Measurements from ENCODE around the gene KCNF1.

Gene KCNF1

GRCh38 chr2:10919410-10919770, 7.7 kb downstream of the KCNF1 start:
- Histone ChIP-seq H2AK5ac (ENCODE audit: low read depth, low read length) (peak overlapping the region; percentile 53), H2AFZ (ENCODE audit: low read length) (no peak overlapping the region), H3K4ac (ENCODE audit: low read length) (no peak overlapping the region), H3K27ac (replicated peaks; ENCODE audit: low read length) (no peak overlapping the region), H3K4me3 (ENCODE audit: low read length in 2 of 2) (no peak overlapping the region), H3K36me3 (replicated peaks in 1 of 2; ENCODE audit: control insufficient read depth in 2 of 2, insufficient read depth in 2 of 2, low read length in 2 of 2) (no peaks in the 10 kb centered on the region), H3K9me3 (replicated peaks in 1 of 2; ENCODE audit: control insufficient read depth in 2 of 2, insufficient read depth in 1 of 2, low read depth in 1 of 2, low read length in 2 of 2) (no peaks in the 10 kb centered on the region), H3K14ac (ENCODE audit: low read length) (no peak overlapping the region), H4K91ac (ENCODE audit: low read depth, low read length, poor library complexity) (no peak overlapping the region), H2BK120ac (ENCODE audit: low read depth, low read length) (no peak overlapping the region), H3K79me1 (ENCODE audit: low read depth, low read length) (no peaks in the 10 kb centered on the region), H2BK12ac (ENCODE audit: low read length) (no peak overlapping the region), H2BK5ac (ENCODE audit: low read length) (no peak overlapping the region), H3K9ac (ENCODE audit: low read depth, low read length, poor library complexity) (no peak overlapping the region), H3K23ac (ENCODE audit: low read depth, low read length, poor library complexity) (no peak overlapping the region), H3K4me2 (ENCODE audit: insufficient read depth, low read length, poor library complexity, severe bottlenecking) (no peak overlapping the region), H3K18ac (ENCODE audit: low read length) (peak overlapping the region; percentile 40), H4K8ac (ENCODE audit: low read depth, low read length) (no peak overlapping the region), H2BK15ac (ENCODE audit: low read length) (no peak overlapping the region), H3K4me1 (ENCODE audit: control insufficient read depth in 2 of 2, insufficient read depth in 1 of 2, low read depth in 1 of 2, low read length in 2 of 2) (peaks cover 5 to 7% of the 10 kb centered on the region in 2 donors), H3K27me3 (ENCODE audit: control insufficient read depth in 3 of 3, insufficient read depth in 3 of 3, low read depth in 1 of 3, low read length in 3 of 3) (peaks cover 0 to 7% (median 4%) of the 10 kb centered on the region in 3 experiments)
- no peak for DNase-seq (ENCODE audit: low spot score)
- no CpG with 5 or more reads among the region's 9 CpGs for WGBS, 2 donors (ENCODE audit: extremely low coverage in 2 of 2, insufficient read length in 2 of 2, insufficient replicate concordance in 1 of 2)

GRCh38 chr2:10919771-10920621, 8.3 kb downstream of the KCNF1 start:
- Histone ChIP-seq H3K23ac (ENCODE audit: low read depth, low read length, poor library complexity) (no peak overlapping the region), H3K4me1 (ENCODE audit: control insufficient read depth in 2 of 2, insufficient read depth in 1 of 2, low read depth in 1 of 2, low read length in 2 of 2) (peaks cover 4 to 7% of the 10 kb centered on the region in 2 donors), H2AFZ (ENCODE audit: low read length) (no peak overlapping the region), H3K4ac (ENCODE audit: low read length) (no peak overlapping the region), H3K36me3 (replicated peaks in 1 of 2; ENCODE audit: control insufficient read depth in 2 of 2, insufficient read depth in 2 of 2, low read length in 2 of 2) (no peaks in the 10 kb centered on the region), H2AK5ac (ENCODE audit: low read depth, low read length) (no peak overlapping the region), H2BK15ac (ENCODE audit: low read length) (no peak overlapping the region), H2BK12ac (ENCODE audit: low read length) (no peak overlapping the region), H3K9me3 (replicated peaks in 1 of 2; ENCODE audit: control insufficient read depth in 2 of 2, insufficient read depth in 1 of 2, low read depth in 1 of 2, low read length in 2 of 2) (no peaks in the 10 kb centered on the region), H3K4me3 (ENCODE audit: low read length in 2 of 2) (no peak overlapping the region), H4K91ac (ENCODE audit: low read depth, low read length, poor library complexity) (no peak overlapping the region), H4K8ac (ENCODE audit: low read depth, low read length) (peak overlapping the region; percentile 20), H3K79me1 (ENCODE audit: low read depth, low read length) (no peaks in the 10 kb centered on the region), H3K18ac (ENCODE audit: low read length) (peak overlapping the region; percentile 32), H3K27me3 (ENCODE audit: control insufficient read depth in 3 of 3, insufficient read depth in 3 of 3, low read depth in 1 of 3, low read length in 3 of 3) (peaks cover 0 to 9% (median 4%) of the 10 kb centered on the region in 3 experiments), H2BK5ac (ENCODE audit: low read length) (peak overlapping the region; percentile 30), H3K4me2 (ENCODE audit: insufficient read depth, low read length, poor library complexity, severe bottlenecking) (no peak overlapping the region), H3K27ac (replicated peaks; ENCODE audit: low read length) (no peak overlapping the region), H3K9ac (ENCODE audit: low read depth, low read length, poor library complexity) (no peak overlapping the region), H2BK120ac (ENCODE audit: low read depth, low read length) (no peak overlapping the region), H3K14ac (ENCODE audit: low read length) (peak overlapping the region; percentile 21)
- DNase-seq (ENCODE audit: low spot score): no peak
- WGBS, 2 donors (ENCODE audit: extremely low coverage in 2 of 2, insufficient read length in 2 of 2, insufficient replicate concordance in 1 of 2): no CpG with 5 or more reads among the region's 20 CpGs

DNA sequence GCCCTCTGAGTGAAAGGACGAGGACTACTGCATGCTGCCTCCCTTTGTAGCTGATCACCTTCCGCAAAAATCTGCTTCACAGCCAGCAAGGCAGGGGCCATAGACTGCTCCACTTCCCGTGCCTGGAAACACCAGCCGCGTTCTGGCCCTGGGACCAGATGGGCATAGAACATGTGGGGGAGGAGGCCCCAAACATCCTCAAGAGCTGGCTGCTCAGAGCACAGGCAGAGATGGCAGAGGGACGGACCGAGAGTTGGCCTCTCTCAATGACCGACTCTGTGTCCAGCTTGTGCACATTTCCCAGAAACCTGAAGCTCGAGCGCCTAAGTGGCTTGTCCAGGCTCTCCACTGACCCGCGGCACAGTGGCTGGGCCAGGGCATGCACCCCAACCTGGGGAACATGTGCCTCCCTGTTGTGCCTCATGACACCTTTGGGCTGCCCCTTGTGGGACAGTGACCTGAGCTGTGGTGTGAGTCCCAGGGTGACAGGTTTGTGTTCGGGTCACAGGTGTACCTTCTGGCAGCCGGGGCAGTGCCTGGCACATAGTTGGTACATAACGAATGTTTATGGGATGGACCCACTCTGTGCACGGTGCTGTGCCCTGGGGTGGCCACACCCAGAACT, 9.1 kb downstream of the KCNF1 start:
- H3K27me3 ChIP-seq (ENCODE audit: control insufficient read depth in 3 of 3, insufficient read depth in 3 of 3, low read depth in 1 of 3, low read length in 3 of 3): peaks cover 0 to 9% (median 3%) of the 10 kb centered on the region in 3 experiments
- no peaks in the 10 kb centered on the region for H3K36me3 ChIP-seq (replicated peaks in 1 of 2; ENCODE audit: control insufficient read depth in 2 of 2, insufficient read depth in 2 of 2, low read length in 2 of 2)
- no peaks in the 10 kb centered on the region for H3K79me1 ChIP-seq (ENCODE audit: low read depth, low read length)
- H3K9me3 ChIP-seq (replicated peaks in 1 of 2; ENCODE audit: control insufficient read depth in 2 of 2, insufficient read depth in 1 of 2, low read depth in 1 of 2, low read length in 2 of 2): no peaks in the 10 kb centered on the region
- peak overlapping the region; percentile 20 for H4K8ac ChIP-seq (ENCODE audit: low read depth, low read length)
- no peak overlapping the region for H2AFZ ChIP-seq (ENCODE audit: low read length)
- DNase-seq (ENCODE audit: low spot score): no peak
- no peak overlapping the region for H3K4ac ChIP-seq (ENCODE audit: low read length)
- no CpG with 5 or more reads among the region's 16 CpGs for WGBS, 2 donors (ENCODE audit: extremely low coverage in 2 of 2, insufficient read length in 2 of 2, insufficient replicate concordance in 1 of 2)
- H3K4me1 ChIP-seq (ENCODE audit: control insufficient read depth in 2 of 2, insufficient read depth in 1 of 2, low read depth in 1 of 2, low read length in 2 of 2): peaks cover 4% of the 10 kb centered on the region in 2 donors
- no peak overlapping the region for H3K4me3 ChIP-seq (ENCODE audit: low read length in 2 of 2)
- H2BK12ac ChIP-seq (ENCODE audit: low read length): no peak overlapping the region
- no peak overlapping the region for H2BK120ac ChIP-seq (ENCODE audit: low read depth, low read length)
- H4K91ac ChIP-seq (ENCODE audit: low read depth, low read length, poor library complexity): no peak overlapping the region
- H3K9ac ChIP-seq (ENCODE audit: low read depth, low read length, poor library complexity): peak overlapping the region; percentile 6
- peak overlapping the region; percentile 57 for H3K14ac ChIP-seq (ENCODE audit: low read length)
- H2BK5ac ChIP-seq (ENCODE audit: low read length): no peak overlapping the region
- H3K18ac ChIP-seq (ENCODE audit: low read length): peak overlapping the region; percentile 44
- peak overlapping the region; percentile 2 for H2BK15ac ChIP-seq (ENCODE audit: low read length)
- H2AK5ac ChIP-seq (ENCODE audit: low read depth, low read length): peak overlapping the region; percentile 72
- no peak overlapping the region for H3K27ac ChIP-seq (replicated peaks; ENCODE audit: low read length)
- H3K4me2 ChIP-seq (ENCODE audit: insufficient read depth, low read length, poor library complexity, severe bottlenecking): no peak overlapping the region
- peak overlapping the region; percentile 34 for H3K23ac ChIP-seq (ENCODE audit: low read depth, low read length, poor library complexity)

DNA sequence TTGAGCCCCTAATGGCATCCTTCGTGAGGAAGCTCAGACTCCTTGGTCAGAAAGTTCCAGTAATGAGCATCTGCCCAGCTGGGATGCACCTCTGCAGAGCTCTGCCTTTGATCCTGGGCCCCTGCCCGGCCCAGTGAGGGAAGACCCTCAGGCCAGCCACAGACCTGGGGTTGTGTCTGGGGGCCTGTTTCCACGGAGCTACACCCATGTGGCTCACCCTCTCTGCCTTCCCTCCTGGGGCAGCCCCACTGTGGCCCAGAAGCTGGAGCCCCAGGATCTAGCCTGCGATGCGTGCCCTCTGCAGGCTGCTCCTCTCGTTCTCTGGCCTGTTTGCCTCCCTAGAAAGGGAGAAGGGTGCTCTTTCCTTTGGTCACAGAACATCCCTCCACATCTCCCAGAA, 9.8 kb downstream of the KCNF1 start:
- Histone ChIP-seq H3K4ac (ENCODE audit: low read length) (no peak overlapping the region), H4K8ac (ENCODE audit: low read depth, low read length) (no peak overlapping the region), H3K4me1 (ENCODE audit: control insufficient read depth in 2 of 2, insufficient read depth in 1 of 2, low read depth in 1 of 2, low read length in 2 of 2) (peaks cover 3 to 4% of the 10 kb centered on the region in 2 donors), H3K36me3 (replicated peaks in 1 of 2; ENCODE audit: control insufficient read depth in 2 of 2, insufficient read depth in 2 of 2, low read length in 2 of 2) (no peaks in the 10 kb centered on the region), H2AFZ (ENCODE audit: low read length) (no peak overlapping the region), H2BK5ac (ENCODE audit: low read length) (no peak overlapping the region), H2BK15ac (ENCODE audit: low read length) (peak overlapping the region; percentile 2), H3K27ac (replicated peaks; ENCODE audit: low read length) (no peak overlapping the region), H3K18ac (ENCODE audit: low read length) (peak overlapping the region; percentile 11), H4K91ac (ENCODE audit: low read depth, low read length, poor library complexity) (no peak overlapping the region), H2BK120ac (ENCODE audit: low read depth, low read length) (no peak overlapping the region), H3K27me3 (ENCODE audit: control insufficient read depth in 3 of 3, insufficient read depth in 3 of 3, low read depth in 1 of 3, low read length in 3 of 3) (peaks cover 0 to 9% (median 2%) of the 10 kb centered on the region in 3 experiments), H3K9me3 (replicated peaks in 1 of 2; ENCODE audit: control insufficient read depth in 2 of 2, insufficient read depth in 1 of 2, low read depth in 1 of 2, low read length in 2 of 2) (no peaks in the 10 kb centered on the region), H3K79me1 (ENCODE audit: low read depth, low read length) (no peaks in the 10 kb centered on the region), H3K4me2 (ENCODE audit: insufficient read depth, low read length, poor library complexity, severe bottlenecking) (no peak overlapping the region), H3K9ac (ENCODE audit: low read depth, low read length, poor library complexity) (no peak overlapping the region), H2BK12ac (ENCODE audit: low read length) (no peak overlapping the region), H3K14ac (ENCODE audit: low read length) (peak overlapping the region; percentile 57), H2AK5ac (ENCODE audit: low read depth, low read length) (no peak overlapping the region), H3K23ac (ENCODE audit: low read depth, low read length, poor library complexity) (no peak overlapping the region), H3K4me3 (ENCODE audit: low read length in 2 of 2) (no peak overlapping the region)
- WGBS, 2 donors (ENCODE audit: extremely low coverage in 2 of 2, insufficient read length in 2 of 2, insufficient replicate concordance in 1 of 2): no CpG with 5 or more reads among the region's 6 CpGs
- no peak for DNase-seq (ENCODE audit: low spot score)
